B cell (primary cell): Measurements from ENCODE around the gene TIE1.

Source experiments
- EZH2 ChIP-seq: IDR thresholded peaks from 2 replicates; pipeline ENCODE4 v1.6.1; 2012; ENCODE audit warnings: borderline replicate concordance, low read depth, mild to moderate bottlenecking, moderate library complexity, low read length; ENCODE audit not compliant: insufficient read depth, poor library complexity, severe bottlenecking
- TF ChIP-seq, protein P1 (sequence below): fragments of 200-600 bp; IDR thresholded peaks from one replicate; pipeline ENCODE4 v1.8.0; 2022; ENCODE audit warnings: antibody characterized with exemption, mild to moderate bottlenecking

DNA sequence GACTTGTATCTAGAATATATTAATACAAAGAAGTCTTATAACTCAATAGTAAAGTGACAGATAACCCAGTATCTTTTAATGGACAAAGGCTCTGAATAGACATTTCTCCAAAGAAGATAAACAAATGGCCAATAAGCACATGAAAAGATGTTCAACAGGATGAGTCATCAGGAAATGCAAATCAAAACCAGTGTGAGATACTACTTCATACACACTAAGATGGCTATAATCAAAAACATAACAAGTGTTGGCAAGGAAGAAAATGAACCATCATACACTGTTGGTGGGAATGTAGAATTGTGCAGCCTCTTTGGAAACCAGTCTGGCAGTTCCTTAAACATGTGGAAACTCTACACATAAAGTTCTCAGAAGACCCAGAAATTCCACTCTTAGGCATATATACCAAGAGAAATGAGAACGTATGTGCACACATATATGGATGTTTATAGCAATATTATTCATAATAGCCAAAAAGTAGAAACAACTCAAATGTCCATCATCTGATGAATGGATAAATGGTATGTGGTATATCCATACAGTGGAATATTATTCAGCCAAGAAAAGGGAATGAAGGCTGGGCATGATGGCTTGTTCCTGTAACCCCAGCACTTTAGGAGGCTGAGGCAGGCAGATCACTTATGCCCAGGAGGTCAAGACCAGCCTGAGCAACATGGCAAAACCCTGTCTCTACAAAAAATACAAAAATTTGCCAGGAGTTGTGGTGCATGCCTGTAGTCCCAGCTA is 26.9 kb downstream of the TIE1 start:
- TF ChIP-seq, protein P1, sequence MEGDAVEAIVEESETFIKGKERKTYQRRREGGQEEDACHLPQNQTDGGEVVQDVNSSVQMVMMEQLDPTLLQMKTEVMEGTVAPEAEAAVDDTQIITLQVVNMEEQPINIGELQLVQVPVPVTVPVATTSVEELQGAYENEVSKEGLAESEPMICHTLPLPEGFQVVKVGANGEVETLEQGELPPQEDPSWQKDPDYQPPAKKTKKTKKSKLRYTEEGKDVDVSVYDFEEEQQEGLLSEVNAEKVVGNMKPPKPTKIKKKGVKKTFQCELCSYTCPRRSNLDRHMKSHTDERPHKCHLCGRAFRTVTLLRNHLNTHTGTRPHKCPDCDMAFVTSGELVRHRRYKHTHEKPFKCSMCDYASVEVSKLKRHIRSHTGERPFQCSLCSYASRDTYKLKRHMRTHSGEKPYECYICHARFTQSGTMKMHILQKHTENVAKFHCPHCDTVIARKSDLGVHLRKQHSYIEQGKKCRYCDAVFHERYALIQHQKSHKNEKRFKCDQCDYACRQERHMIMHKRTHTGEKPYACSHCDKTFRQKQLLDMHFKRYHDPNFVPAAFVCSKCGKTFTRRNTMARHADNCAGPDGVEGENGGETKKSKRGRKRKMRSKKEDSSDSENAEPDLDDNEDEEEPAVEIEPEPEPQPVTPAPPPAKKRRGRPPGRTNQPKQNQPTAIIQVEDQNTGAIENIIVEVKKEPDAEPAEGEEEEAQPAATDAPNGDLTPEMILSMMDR, result no peak
- TF ChIP-seq EZH2, result no peak
